ENCODE data around the gene KPTN.

The KPTN gene

GRCh38 chr19:47507924-47508553 is 24.0 kb upstream of the KPTN start:
- Histone ChIP-seq H3K27ac (peak overlapping the region in 1 of 2 donors; percentile 10), H3K27me3 (no peaks in the 10 kb centered on the region), H3K36me3 (peaks cover 6 to 31% (median 11%) of the 10 kb centered on the region in 3 donors), H3K9me3 (no peaks in the 10 kb centered on the region), H3K4me3 (no peak overlapping the region), H3K4me1 (peaks cover 10 to 72% (median 66%) of the 10 kb centered on the region in 4 donors)
- no peak for TF ChIP-seq CTCF (IDR thresholded peaks at IDR 0.05)
- intact Hi-C loops (cut with DNase I; ENCODE audit: low total_unique reads) = loop anchor here (10.0 kb wide), 1 partner anchor 203 kb away; the partner anchor contains the start of gene C5AR1
- DNase-seq = no peak

GRCh38 chr19:47507012-47507411 is 23.0 kb upstream of the KPTN start:
- Histone ChIP-seq H3K36me3 (peaks cover 6 to 39% (median 19%) of the 10 kb centered on the region in 3 donors), H3K27me3 (no peaks in the 10 kb centered on the region), H3K4me1 (peaks cover 10 to 62% (median 56%) of the 10 kb centered on the region in 4 donors), H3K27ac (peak overlapping the region in 1 of 2 donors; percentile 10), H3K9me3 (no peaks in the 10 kb centered on the region), H3K4me3 (no peak overlapping the region)
- no peak for TF ChIP-seq CTCF (IDR thresholded peaks at IDR 0.05)
- intact Hi-C loops (cut with DNase I; ENCODE audit: low total_unique reads) = loop anchor here (10.0 kb wide), 1 partner anchor 202 kb away; the partner anchor contains the start of gene C5AR1
- no peak for DNase-seq

GRCh38 chr19:47506459-47506858 is 22.4 kb upstream of the KPTN start:
- no peak for DNase-seq
- no peaks in the 10 kb centered on the region for H3K27me3 ChIP-seq
- H3K9me3 ChIP-seq = no peaks in the 10 kb centered on the region
- no peak overlapping the region for H3K4me3 ChIP-seq
- H3K27ac ChIP-seq = no peak overlapping the region
- peaks cover 6 to 45% (median 21%) of the 10 kb centered on the region in 3 donors for H3K36me3 ChIP-seq
- no peak for TF ChIP-seq CTCF (IDR thresholded peaks at IDR 0.05)
- H3K4me1 ChIP-seq = peaks cover 7 to 56% (median 51%) of the 10 kb centered on the region in 4 donors
- intact Hi-C loops (cut with DNase I; ENCODE audit: low total_unique reads) = loop anchor here (10.0 kb wide), 1 partner anchor 202 kb away; the partner anchor contains the start of gene C5AR1

DNA sequence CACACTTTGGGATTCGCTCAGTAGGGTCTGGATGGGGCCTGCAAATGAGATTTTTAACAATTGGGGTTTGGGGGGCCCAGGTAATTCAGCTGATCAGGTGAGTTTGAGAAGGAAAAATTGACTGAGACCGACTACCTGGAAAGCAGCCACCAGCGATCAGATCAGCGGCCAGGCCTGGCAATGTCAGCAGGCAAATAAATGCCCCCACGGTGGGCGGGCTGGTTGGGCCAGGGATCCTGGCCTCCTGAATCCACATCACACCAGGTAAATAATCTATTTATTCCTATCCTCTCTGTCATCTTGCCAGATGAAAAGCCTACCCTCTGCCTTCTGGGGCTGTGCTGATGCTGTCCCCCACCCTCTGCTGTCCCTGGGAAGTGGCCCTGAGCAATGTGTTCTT is 21.5 kb upstream of the KPTN start:
- peaks cover 12 to 54% (median 31%) of the 10 kb centered on the region in 3 donors for H3K36me3 ChIP-seq
- intact Hi-C loops (cut with DNase I; ENCODE audit: low total_unique reads) = loop anchor here (10.0 kb wide), 1 partner anchor 201 kb away; the partner anchor contains the start of gene C5AR1

DNA sequence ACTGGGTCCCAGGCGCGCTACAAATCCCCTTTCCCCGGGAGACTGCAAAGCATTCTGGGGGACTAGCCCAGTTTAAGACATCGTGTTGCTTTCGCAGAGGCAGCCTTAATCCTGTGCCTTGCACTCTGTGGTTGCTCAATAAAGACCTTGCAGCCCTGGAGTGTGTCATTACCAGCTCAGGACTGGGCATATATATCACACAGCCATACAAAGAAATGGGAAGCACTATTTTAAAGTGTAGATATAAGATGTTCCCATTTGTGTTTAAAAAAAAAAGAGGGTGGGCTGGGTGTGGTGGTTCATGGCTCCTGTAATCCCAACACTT is 19.8 kb upstream of the KPTN start:
- H3K4me1 ChIP-seq = peaks cover 0 to 41% (median 26%) of the 10 kb centered on the region in 4 donors
- intact Hi-C loops (cut with DNase I; ENCODE audit: low total_unique reads) = loop anchor here (10.0 kb wide), 1 partner anchor 199 kb away; the partner anchor contains the start of gene C5AR1
- H3K27me3 ChIP-seq = no peaks in the 10 kb centered on the region
- TF ChIP-seq CTCF (IDR thresholded peaks at IDR 0.05) = no peak
- H3K4me3 ChIP-seq = no peak overlapping the region
- no peaks in the 10 kb centered on the region for H3K9me3 ChIP-seq
- no peak overlapping the region for H3K27ac ChIP-seq
- no peak for DNase-seq
- H3K36me3 ChIP-seq = peaks cover 30 to 72% (median 48%) of the 10 kb centered on the region in 3 donors

More for the DNA sequence above, 21.5 kb upstream of the KPTN start:
- H3K9me3 ChIP-seq = no peaks in the 10 kb centered on the region
- H3K4me1 ChIP-seq = peaks cover 0 to 53% (median 41%) of the 10 kb centered on the region in 4 donors
- H3K4me3 ChIP-seq = no peak overlapping the region
- no peak overlapping the region for H3K27ac ChIP-seq
- TF ChIP-seq CTCF (IDR thresholded peaks at IDR 0.05) = no peak
- no peak for DNase-seq
- H3K27me3 ChIP-seq = no peaks in the 10 kb centered on the region

All from tibial artery (tissue), 4 donors.